ENCODE data around the gene PPP2R2C.

Gene PPP2R2C

DNA sequence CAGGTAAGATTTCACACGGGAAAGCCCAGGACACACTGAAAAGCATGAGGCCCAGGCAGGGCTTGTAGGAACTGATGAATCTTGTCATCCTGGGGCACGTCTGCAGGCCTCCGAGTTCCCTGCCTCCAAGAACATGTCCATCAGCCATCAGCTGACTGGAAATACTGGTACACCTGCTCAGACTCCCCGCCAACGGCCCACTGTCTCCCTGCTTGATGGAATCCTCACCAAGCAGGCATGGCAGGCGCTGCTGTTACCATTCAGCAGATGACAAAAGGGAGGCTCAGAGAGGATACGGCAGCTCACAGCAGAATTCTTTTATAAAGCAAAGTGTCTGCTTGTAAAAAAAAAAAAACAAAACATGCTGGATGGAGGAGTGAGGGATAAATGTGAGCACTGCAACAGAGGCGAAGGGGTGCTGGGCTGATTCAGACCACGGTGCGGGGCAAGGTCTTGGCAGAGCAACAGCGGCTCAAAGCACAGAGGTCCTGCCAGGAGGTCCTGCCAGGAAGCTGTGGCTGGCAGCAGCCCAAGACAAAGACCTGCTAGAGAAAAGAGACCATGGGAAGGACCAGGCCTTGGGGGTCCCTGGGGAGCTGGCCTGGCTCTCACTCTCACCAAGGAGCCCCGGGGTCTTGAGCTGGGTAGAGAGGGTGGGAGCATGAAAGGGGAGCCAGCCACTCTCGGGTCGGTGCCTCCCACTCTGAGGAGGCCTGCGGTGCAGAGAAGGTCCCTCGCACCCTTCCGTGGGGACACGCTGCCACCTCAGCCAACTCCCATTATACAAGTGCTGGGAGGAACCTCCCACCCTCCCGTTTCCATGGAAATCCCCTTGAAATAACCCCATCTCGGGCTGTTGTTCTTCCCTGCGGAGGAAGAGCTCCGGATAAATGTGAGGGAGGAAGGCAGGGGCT is 25.6 kb downstream of the PPP2R2C start:
- DNase-seq: no peak

- no peak for DNase-seq
Measured at GRCh38 chr4:6446130-6446482, 26.3 kb downstream of the PPP2R2C start.

GRCh38 chr4:6445403-6446129 is 26.8 kb downstream of the PPP2R2C start:
- no peak for DNase-seq

- no peak for DNase-seq
Measured at GRCh38 chr4:6444582-6444981, 27.8 kb downstream of the PPP2R2C start.

DNA sequence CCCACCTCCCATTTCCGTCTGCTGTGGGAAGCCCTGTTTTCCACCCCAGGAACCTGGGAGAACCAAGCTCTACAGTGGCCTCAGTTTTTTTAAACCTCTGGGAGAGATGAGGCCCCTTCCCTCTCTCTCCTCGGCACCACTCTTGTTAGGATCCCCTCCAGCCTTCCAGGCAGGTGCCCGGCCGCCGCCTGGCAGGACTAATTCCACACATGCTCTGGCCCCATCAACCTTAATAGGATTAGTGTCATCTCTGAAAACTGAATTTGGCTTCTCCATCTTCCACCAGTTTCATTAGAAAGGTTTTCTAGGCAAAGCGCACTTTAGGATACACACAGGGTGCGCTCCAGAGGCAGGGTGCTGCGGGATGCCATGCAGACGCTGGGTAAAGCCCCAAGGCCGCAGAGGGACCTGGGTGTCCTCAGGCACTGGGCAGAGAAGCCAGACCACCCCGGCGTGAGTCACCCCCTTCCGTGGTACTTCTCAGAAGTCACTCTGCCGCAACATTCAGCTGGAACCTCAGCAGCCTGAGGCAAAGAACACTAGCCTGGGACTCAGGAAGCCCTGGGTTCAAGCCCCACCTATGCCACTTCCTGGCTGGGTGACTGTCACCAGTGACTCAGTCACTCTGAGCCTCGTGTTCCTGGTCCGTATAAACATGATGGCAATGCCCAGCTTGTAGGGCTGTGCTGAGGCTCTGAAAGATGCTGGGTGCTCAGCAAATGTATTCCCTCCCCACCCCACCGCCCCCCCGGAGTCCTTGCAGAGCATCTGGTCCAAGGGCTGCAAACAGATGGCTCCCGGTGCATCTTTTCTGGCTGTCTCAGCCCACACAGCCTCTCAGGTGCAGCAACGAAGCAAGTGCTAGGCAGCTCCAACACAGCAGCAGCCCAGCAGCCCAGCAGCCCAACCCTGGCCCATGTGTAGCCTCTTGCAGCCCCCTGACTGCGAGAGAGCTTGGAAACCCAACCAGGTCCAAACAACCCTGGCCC is 29.1 kb downstream of the PPP2R2C start:
- no peak for DNase-seq

DNA sequence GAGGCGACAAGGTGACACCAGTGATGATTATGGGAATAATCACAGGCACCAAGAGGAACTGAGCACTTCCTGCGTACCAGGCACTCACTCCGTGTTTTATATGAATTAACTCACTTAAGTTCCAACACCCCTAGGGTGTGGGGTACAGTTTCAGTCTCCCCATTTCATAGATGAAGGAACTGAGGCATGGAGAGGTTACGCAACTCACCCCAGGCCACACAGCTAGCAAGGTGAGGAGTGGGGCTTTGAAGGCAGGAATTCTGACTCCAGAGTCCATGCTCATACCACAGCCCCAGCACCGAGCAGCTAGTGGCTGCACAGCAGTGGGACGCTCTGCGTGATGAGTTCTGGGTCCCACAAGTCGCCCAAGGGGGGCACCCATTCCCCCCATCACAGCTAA is 29.9 kb downstream of the PPP2R2C start:
- DNase-seq: no peak

GRCh38 chr4:6441758-6442157 is 30.7 kb downstream of the PPP2R2C start:
- DNase-seq: no peak

- DNase-seq: no peak
Measured at GRCh38 chr4:6441202-6441582, 31.2 kb downstream of the PPP2R2C start.

- DNase-seq: no peak
Measured at GRCh38 chr4:6440506-6441201, 31.8 kb downstream of the PPP2R2C start.

DNA sequence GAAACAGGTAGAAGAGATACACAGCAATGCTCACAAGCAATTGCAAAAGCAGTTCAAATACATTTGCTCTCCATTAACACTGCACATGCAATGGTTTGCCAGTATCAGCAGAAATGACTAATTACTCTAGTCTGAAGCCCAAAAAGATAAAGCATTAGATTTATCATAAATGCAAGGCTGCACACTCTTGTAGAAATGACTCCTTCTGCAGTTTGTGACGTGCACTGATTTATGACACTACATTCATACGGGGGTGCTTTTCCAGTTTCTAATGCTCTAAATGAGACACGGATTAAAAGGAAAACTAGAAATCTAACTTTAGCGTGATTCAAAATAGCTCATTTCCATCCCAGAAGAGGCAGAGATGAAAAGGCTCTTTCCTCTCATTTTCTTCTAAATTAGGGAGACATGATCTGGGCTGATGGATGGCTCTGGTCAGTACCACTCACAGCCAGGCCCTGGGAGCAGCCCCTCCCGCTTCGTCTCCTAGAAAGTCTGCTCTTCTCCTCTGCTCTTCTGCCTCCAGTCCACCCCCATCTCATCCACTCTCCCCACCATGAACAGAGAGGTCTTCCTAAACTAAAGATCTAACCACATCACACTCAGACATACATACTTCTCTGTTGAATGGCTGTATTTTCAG is 33.2 kb downstream of the PPP2R2C start:
- no peak for DNase-seq

DNA sequence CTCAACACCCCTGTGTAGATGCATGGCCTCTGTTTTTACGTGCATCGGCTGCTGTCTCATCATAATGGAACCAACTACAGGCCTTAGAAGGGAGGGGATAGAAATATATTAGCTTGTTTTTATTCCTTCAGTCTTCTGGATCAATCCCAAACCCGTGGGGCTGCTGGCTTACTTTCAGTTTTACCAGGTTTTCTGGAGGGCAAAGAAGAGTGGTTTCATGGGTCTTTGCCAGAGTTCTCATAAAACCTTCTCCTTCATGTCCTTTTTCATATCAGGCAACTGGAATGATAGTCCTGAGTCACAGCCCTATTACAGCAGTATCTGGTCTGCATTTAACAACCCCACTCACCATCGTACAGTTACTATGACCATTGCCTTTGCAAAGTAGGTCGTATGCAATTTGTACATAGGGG is 34.6 kb downstream of the PPP2R2C start:
- no peak for DNase-seq

DNA sequence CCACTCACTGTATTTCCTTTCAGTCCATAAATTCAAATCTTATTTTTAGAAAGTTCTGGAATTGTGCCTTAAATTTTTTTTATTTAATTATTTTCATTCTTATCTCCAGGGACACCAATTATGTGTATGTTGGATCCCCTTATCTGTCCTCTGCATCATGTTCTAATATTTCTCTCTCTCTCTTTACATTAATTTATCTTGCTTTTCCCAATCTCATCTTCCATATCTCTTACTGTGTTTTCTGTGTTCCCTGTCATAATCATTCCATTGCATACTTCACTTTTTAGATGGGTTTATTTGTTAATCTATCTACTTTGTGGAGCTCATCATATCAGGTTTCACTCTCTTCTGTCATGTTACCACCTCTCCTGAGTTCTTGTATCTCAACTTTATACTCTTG is 37.4 kb downstream of the PPP2R2C start:
- no peak for DNase-seq

GRCh38 chr4:6430927-6431326 is 41.5 kb downstream of the PPP2R2C start:
- DNase-seq: no peak

GRCh38 chr4:6427439-6428090 is 44.8 kb downstream of the PPP2R2C start:
- DNase-seq: no peak

- DNase-seq: no peak
Measured at GRCh38 chr4:6426571-6427438, 45.6 kb downstream of the PPP2R2C start.

DNA sequence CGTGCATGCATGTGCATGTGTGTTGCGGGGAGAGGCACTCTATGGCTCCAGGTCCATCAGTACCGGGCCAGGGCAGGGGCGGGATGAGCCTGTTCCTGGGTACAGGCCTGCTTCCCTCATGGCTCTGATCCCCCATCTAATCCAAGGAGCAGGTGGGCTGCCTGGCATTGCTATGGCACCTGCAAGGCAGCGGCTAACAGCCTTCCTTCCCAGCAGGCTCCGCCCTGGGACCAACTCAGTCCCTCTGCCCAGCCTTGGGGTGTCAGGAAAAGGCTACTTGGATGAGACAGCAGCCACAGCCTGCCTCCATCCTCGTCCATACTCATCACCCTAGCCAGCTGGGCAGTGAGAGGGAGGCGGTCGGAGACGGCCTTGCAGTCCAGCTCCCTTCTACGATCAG is 46.5 kb downstream of the PPP2R2C start:
- DNase-seq: no peak

DNA sequence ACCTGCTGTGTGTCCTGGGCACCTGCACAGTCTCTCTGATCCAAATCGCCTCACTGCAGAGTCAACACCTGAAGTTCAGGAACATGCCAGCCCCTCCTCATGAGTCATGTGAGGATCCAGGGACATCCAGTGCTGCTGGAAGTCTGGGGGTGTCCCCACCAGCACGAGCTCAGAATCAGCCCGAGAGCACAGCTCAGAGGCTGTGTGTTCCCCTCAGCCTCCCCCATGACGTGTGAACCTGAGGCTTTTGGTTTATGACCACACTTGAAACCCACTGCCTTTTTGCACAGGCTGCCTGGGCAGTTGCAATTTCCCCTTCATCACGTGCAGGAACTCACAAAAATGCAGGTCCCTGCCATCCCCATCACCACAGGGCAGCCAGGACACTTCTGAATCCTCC is 47.1 kb downstream of the PPP2R2C start:
- no peak for DNase-seq

DNA sequence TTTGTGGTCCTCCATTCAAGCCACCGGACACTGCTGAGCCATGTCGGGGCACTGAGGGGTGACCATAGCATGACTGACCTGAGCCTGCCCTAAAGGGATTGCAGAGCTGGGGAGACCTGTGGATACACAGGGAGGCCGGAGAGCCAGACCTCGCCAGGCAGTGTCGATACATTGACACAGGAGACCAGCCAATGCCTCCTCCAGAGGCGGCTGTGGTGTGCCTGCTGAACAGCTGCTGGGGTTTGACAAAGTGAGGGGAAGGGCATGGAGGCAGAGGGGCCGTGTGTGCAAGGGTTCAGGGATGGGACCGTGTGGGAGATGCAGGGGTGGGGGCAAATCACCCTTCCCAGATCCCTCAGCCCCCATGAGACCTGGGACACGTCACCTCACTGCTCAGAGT is 48.0 kb downstream of the PPP2R2C start:
- DNase-seq: no peak

- no peak for DNase-seq
Measured at GRCh38 chr4:6423575-6423974, 48.8 kb downstream of the PPP2R2C start.

DNA sequence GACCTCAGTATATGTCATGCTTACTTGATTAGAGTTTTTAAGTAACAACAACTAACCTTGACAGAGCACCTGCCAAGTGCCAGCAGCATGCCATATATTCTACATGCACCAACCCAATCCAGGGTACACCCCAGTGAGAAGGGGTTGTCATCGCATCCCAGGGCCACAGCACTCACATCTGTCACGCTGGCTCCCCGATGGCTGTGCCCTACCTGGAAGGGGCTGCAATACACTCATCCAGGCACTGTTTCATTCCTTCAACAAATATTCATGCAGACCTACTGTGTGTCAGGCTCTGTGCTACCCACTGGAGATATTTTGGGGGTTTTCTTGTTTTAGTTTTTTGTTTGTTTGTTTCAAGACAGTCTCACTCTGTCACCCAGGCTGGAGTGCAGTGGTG is 49.5 kb downstream of the PPP2R2C start:
- no peak for DNase-seq

Measured in KG1 (cell line).